GDM1 (cell line): ENCODE results near the gene ZIM2.

ENCODE experiments used
- DNase-seq: peaks from one replicate; lab custom pipeline; 2025; lab: John Stamatoyannopoulos, UW

Gene ZIM2

GRCh38 chr19:56838909-56839651, 1.4 kb downstream of the ZIM2 start:
- no peak for DNase-seq

- DNase-seq, result no peak
These were observed 2.3 kb downstream of the ZIM2 start for GRCh38 chr19:56838024-56838908.

- no peak for DNase-seq
These were observed 3.0 kb downstream of the ZIM2 start for GRCh38 chr19:56837492-56838023.

- DNase-seq, result no peak
These were observed 3.5 kb downstream of the ZIM2 start for GRCh38 chr19:56837004-56837403.

- no peak for DNase-seq
These were observed 4.5 kb downstream of the ZIM2 start for GRCh38 chr19:56836059-56836458.

- DNase-seq, result no peak
These were observed 5.1 kb downstream of the ZIM2 start for GRCh38 chr19:56835401-56835800.

- DNase-seq, result no peak
These were observed 5.8 kb downstream of the ZIM2 start for GRCh38 chr19:56834564-56835375.

- no peak for DNase-seq
These were observed 8.1 kb downstream of the ZIM2 start for GRCh38 chr19:56832352-56832928.

GRCh38 chr19:56831255-56831654, 9.3 kb downstream of the ZIM2 start:
- DNase-seq, result no peak

- no peak for DNase-seq
These were observed 10.9 kb downstream of the ZIM2 start for GRCh38 chr19:56829596-56829995.

- no peak for DNase-seq
These were observed 12.8 kb downstream of the ZIM2 start for GRCh38 chr19:56827708-56828107.

GRCh38 chr19:56823956-56824355, 16.6 kb downstream of the ZIM2 start:
- DNase-seq, result no peak

GRCh38 chr19:56823417-56823816, 17.1 kb downstream of the ZIM2 start:
- no peak for DNase-seq

GRCh38 chr19:56822755-56823154, 17.8 kb downstream of the ZIM2 start:
- no peak for DNase-seq

GRCh38 chr19:56821675-56822074, 18.9 kb downstream of the ZIM2 start:
- DNase-seq, result no peak

- DNase-seq, result no peak
These were observed 19.3 kb downstream of the ZIM2 start for GRCh38 chr19:56821209-56821608.

- DNase-seq, result no peak
These were observed 21.4 kb downstream of the ZIM2 start for GRCh38 chr19:56819166-56819565.

- no peak for DNase-seq
These were observed 25.9 kb downstream of the ZIM2 start for GRCh38 chr19:56814656-56815055.

GRCh38 chr19:56813531-56813930, 27.0 kb downstream of the ZIM2 start:
- DNase-seq, result no peak

GRCh38 chr19:56811480-56811879, 29.0 kb downstream of the ZIM2 start:
- no peak for DNase-seq

- no peak for DNase-seq
These were observed 30.3 kb downstream of the ZIM2 start for GRCh38 chr19:56810260-56810659.
